K562 treated with DMSO at 1 percent for 24 hours (cell line): ENCODE data around the gene ADAM29. TPM values are rescaled to one million over a fixed set of nuclear protein-coding genes. Genes with fewer than 3 reads are reported as not detected.

Source experiments
- total RNA-seq: library from RNA; unstranded; fragments of 300-600 nt; gene quantifications from 2 replicates; pipeline ENCODE4 v1.2.3, GENCODE V29; 2022; ENCODE audit warnings: low read depth; ENCODE audit not compliant: insufficient read depth

ADAM29 gene
- total RNA-seq, result not detected in 2 replicates

DNA sequence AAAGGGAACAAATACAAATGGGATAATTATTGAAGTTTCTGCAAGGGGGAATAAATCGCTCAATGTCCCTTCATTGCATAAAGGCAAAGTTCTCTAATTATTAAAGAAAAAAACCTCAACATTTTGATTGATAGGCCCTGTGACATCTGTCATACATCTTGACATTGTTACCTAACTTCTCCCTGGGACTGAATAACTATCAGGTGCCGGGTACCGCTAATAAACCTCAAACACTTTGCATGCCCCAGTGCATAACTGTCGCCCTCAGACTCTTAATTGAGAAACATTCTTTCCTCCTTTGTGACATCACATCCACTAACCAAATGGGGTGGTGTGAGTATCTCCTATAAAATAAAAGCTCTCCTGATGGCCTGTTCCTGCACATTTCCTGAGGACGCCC, at the start of gene ADAM29:
Gene ADAM29 (plus strand): TSS at position 301 of the 400 bp plus-strand sequence. CDS start 57,168 bp downstream, outside the sequence.

Other genes starting within 250 kb of the ADAM29 start
- not detected in 2 replicates for gene GLRA3, start 89.1 kb upstream of the ADAM29 start, total RNA-seq